ENCODE data around the gene GPANK1.
A peak's percentile ranks its signal among the peaks of the same experiment; 100 is the strongest.

The GPANK1 gene

GRCh38 chr6:31705931-31706330 is 41.1 kb upstream of the GPANK1 start:
- no peaks in the 10 kb centered on the region for H3K9me3 ChIP-seq (ENCODE audit: control insufficient read depth in 1 of 2, low read length in 2 of 2)
- H3K9ac ChIP-seq (ENCODE audit: low read depth in 1 of 2, low read length in 2 of 2), result no peak overlapping the region
- no peak overlapping the region for H3K4me3 ChIP-seq (ENCODE audit: low read depth in 1 of 2, low read length in 2 of 2)
- peaks cover 0 to under 1% of the 10 kb centered on the region in 2 donors for H3K36me3 ChIP-seq (ENCODE audit: control insufficient read depth in 1 of 2, insufficient read depth in 2 of 2, low read length in 2 of 2)
- H3K27ac ChIP-seq (ENCODE audit: low read depth, low read length), result no peak overlapping the region
- no peaks in the 10 kb centered on the region for H3K27me3 ChIP-seq (ENCODE audit: control insufficient read depth in 1 of 2, insufficient read depth in 2 of 2, low read length in 2 of 2)
- H3K4me1 ChIP-seq (ENCODE audit: control insufficient read depth in 1 of 2, insufficient read depth in 2 of 2, low read length in 2 of 2), result peaks cover 13 to 16% of the 10 kb centered on the region in 2 donors

GRCh38 chr6:31702819-31703716 is 38.3 kb upstream of the GPANK1 start, which contains the start of gene ABHD16A:
Gene ABHD16A, minus strand, starts transcription at chr6:31703324. Its CDS starts 43 bp downstream, at chr6:31703281.
- peaks cover 0 to 13% of the 10 kb centered on the region in 2 donors for H3K36me3 ChIP-seq (ENCODE audit: control insufficient read depth in 1 of 2, insufficient read depth in 2 of 2, low read length in 2 of 2)
- H3K4me1 ChIP-seq (ENCODE audit: control insufficient read depth in 1 of 2, insufficient read depth in 2 of 2, low read length in 2 of 2), result peaks cover 15% of the 10 kb centered on the region in 2 donors
- peak within 1 kb of the TSS; percentile 89 to 97 for H3K9ac ChIP-seq (ENCODE audit: low read depth in 1 of 2, low read length in 2 of 2)
- no peaks in the 10 kb centered on the region for H3K27me3 ChIP-seq (ENCODE audit: control insufficient read depth in 1 of 2, insufficient read depth in 2 of 2, low read length in 2 of 2)
- peak within 1 kb of the TSS; percentile 98 for H3K27ac ChIP-seq (ENCODE audit: low read depth, low read length)
- H3K9me3 ChIP-seq (ENCODE audit: control insufficient read depth in 1 of 2, low read length in 2 of 2), result no peaks in the 10 kb centered on the region
- peak within 1 kb of the TSS; percentile 84 to 89 for H3K4me3 ChIP-seq (ENCODE audit: low read depth in 1 of 2, low read length in 2 of 2)

GRCh38 chr6:31702405-31702818 is 37.6 kb upstream of the GPANK1 start:
- Histone ChIP-seq H3K27me3 (ENCODE audit: control insufficient read depth in 1 of 2, insufficient read depth in 2 of 2, low read length in 2 of 2) (no peaks in the 10 kb centered on the region), H3K27ac (ENCODE audit: low read depth, low read length) (peak overlapping the region; percentile 98), H3K9me3 (ENCODE audit: control insufficient read depth in 1 of 2, low read length in 2 of 2) (no peaks in the 10 kb centered on the region), H3K4me1 (ENCODE audit: control insufficient read depth in 1 of 2, insufficient read depth in 2 of 2, low read length in 2 of 2) (peaks cover 15% of the 10 kb centered on the region in 2 donors), H3K4me3 (ENCODE audit: low read depth in 1 of 2, low read length in 2 of 2) (peak overlapping the region; percentile 84 to 89), H3K36me3 (ENCODE audit: control insufficient read depth in 1 of 2, insufficient read depth in 2 of 2, low read length in 2 of 2) (peaks cover 4 to 18% of the 10 kb centered on the region in 2 donors), H3K9ac (ENCODE audit: low read depth in 1 of 2, low read length in 2 of 2) (peak overlapping the region; percentile 89 to 97)

GRCh38 chr6:31701666-31702404 is 37.0 kb upstream of the GPANK1 start:
- peaks cover 15% of the 10 kb centered on the region in 2 donors for H3K4me1 ChIP-seq (ENCODE audit: control insufficient read depth in 1 of 2, insufficient read depth in 2 of 2, low read length in 2 of 2)
- H3K9ac ChIP-seq (ENCODE audit: low read depth in 1 of 2, low read length in 2 of 2), result peak overlapping the region; percentile 89 to 97
- peaks cover 5 to 24% of the 10 kb centered on the region in 2 donors for H3K36me3 ChIP-seq (ENCODE audit: control insufficient read depth in 1 of 2, insufficient read depth in 2 of 2, low read length in 2 of 2)
- no peaks in the 10 kb centered on the region for H3K27me3 ChIP-seq (ENCODE audit: control insufficient read depth in 1 of 2, insufficient read depth in 2 of 2, low read length in 2 of 2)
- no peaks in the 10 kb centered on the region for H3K9me3 ChIP-seq (ENCODE audit: control insufficient read depth in 1 of 2, low read length in 2 of 2)
- peak overlapping the region; percentile 84 to 89 for H3K4me3 ChIP-seq (ENCODE audit: low read depth in 1 of 2, low read length in 2 of 2)
- H3K27ac ChIP-seq (ENCODE audit: low read depth, low read length), result no peak overlapping the region

GRCh38 chr6:31700740-31701401 is 36.1 kb upstream of the GPANK1 start:
- peak overlapping the region in 1 of 2 donors; percentile 15 for H3K9ac ChIP-seq (ENCODE audit: low read depth in 1 of 2, low read length in 2 of 2)
- H3K4me1 ChIP-seq (ENCODE audit: control insufficient read depth in 1 of 2, insufficient read depth in 2 of 2, low read length in 2 of 2), result peaks cover 15% of the 10 kb centered on the region in 2 donors
- H3K36me3 ChIP-seq (ENCODE audit: control insufficient read depth in 1 of 2, insufficient read depth in 2 of 2, low read length in 2 of 2), result peaks cover 9 to 33% of the 10 kb centered on the region in 2 donors
- no peak overlapping the region for H3K27ac ChIP-seq (ENCODE audit: low read depth, low read length)
- H3K9me3 ChIP-seq (ENCODE audit: control insufficient read depth in 1 of 2, low read length in 2 of 2), result no peaks in the 10 kb centered on the region
- peak overlapping the region in 1 of 2 donors; percentile 84 for H3K4me3 ChIP-seq (ENCODE audit: low read depth in 1 of 2, low read length in 2 of 2)
- H3K27me3 ChIP-seq (ENCODE audit: control insufficient read depth in 1 of 2, insufficient read depth in 2 of 2, low read length in 2 of 2), result no peaks in the 10 kb centered on the region

- Histone ChIP-seq H3K4me1 (ENCODE audit: control insufficient read depth in 1 of 2, insufficient read depth in 2 of 2, low read length in 2 of 2) (peaks cover 15% of the 10 kb centered on the region in 2 donors), H3K27ac (ENCODE audit: low read depth, low read length) (no peak overlapping the region), H3K4me3 (ENCODE audit: low read depth in 1 of 2, low read length in 2 of 2) (no peak overlapping the region), H3K36me3 (ENCODE audit: control insufficient read depth in 1 of 2, insufficient read depth in 2 of 2, low read length in 2 of 2) (peaks cover 28 to 62% of the 10 kb centered on the region in 2 donors), H3K9me3 (ENCODE audit: control insufficient read depth in 1 of 2, low read length in 2 of 2) (no peaks in the 10 kb centered on the region), H3K9ac (ENCODE audit: low read depth in 1 of 2, low read length in 2 of 2) (no peak overlapping the region), H3K27me3 (ENCODE audit: control insufficient read depth in 1 of 2, insufficient read depth in 2 of 2, low read length in 2 of 2) (no peaks in the 10 kb centered on the region)
Observed at GRCh38 chr6:31697555-31697954, 32.8 kb upstream of the GPANK1 start.

- Histone ChIP-seq H3K4me3 (ENCODE audit: low read depth in 1 of 2, low read length in 2 of 2) (no peak overlapping the region), H3K27ac (ENCODE audit: low read depth, low read length) (no peak overlapping the region), H3K9me3 (ENCODE audit: control insufficient read depth in 1 of 2, low read length in 2 of 2) (no peaks in the 10 kb centered on the region), H3K4me1 (ENCODE audit: control insufficient read depth in 1 of 2, insufficient read depth in 2 of 2, low read length in 2 of 2) (peaks cover 16 to 19% of the 10 kb centered on the region in 2 donors), H3K9ac (ENCODE audit: low read depth in 1 of 2, low read length in 2 of 2) (no peak overlapping the region), H3K36me3 (ENCODE audit: control insufficient read depth in 1 of 2, insufficient read depth in 2 of 2, low read length in 2 of 2) (peaks cover 55 to 79% of the 10 kb centered on the region in 2 donors), H3K27me3 (ENCODE audit: control insufficient read depth in 1 of 2, insufficient read depth in 2 of 2, low read length in 2 of 2) (no peaks in the 10 kb centered on the region)
Observed at GRCh38 chr6:31693535-31693934, 28.7 kb upstream of the GPANK1 start.

GRCh38 chr6:31692886-31693285 is 28.1 kb upstream of the GPANK1 start:
- H3K4me3 ChIP-seq (ENCODE audit: low read depth in 1 of 2, low read length in 2 of 2), result no peak overlapping the region
- H3K9me3 ChIP-seq (ENCODE audit: control insufficient read depth in 1 of 2, low read length in 2 of 2), result no peaks in the 10 kb centered on the region
- peaks cover 60 to 86% of the 10 kb centered on the region in 2 donors for H3K36me3 ChIP-seq (ENCODE audit: control insufficient read depth in 1 of 2, insufficient read depth in 2 of 2, low read length in 2 of 2)
- no peak overlapping the region for H3K27ac ChIP-seq (ENCODE audit: low read depth, low read length)
- H3K4me1 ChIP-seq (ENCODE audit: control insufficient read depth in 1 of 2, insufficient read depth in 2 of 2, low read length in 2 of 2), result peaks cover 16 to 19% of the 10 kb centered on the region in 2 donors
- H3K27me3 ChIP-seq (ENCODE audit: control insufficient read depth in 1 of 2, insufficient read depth in 2 of 2, low read length in 2 of 2), result no peaks in the 10 kb centered on the region
- H3K9ac ChIP-seq (ENCODE audit: low read depth in 1 of 2, low read length in 2 of 2), result no peak overlapping the region

GRCh38 chr6:31692353-31692752 is 27.6 kb upstream of the GPANK1 start:
- H3K36me3 ChIP-seq (ENCODE audit: control insufficient read depth in 1 of 2, insufficient read depth in 2 of 2, low read length in 2 of 2), result peaks cover 60 to 86% of the 10 kb centered on the region in 2 donors
- no peak overlapping the region for H3K9ac ChIP-seq (ENCODE audit: low read depth in 1 of 2, low read length in 2 of 2)
- no peaks in the 10 kb centered on the region for H3K27me3 ChIP-seq (ENCODE audit: control insufficient read depth in 1 of 2, insufficient read depth in 2 of 2, low read length in 2 of 2)
- no peaks in the 10 kb centered on the region for H3K9me3 ChIP-seq (ENCODE audit: control insufficient read depth in 1 of 2, low read length in 2 of 2)
- no peak overlapping the region for H3K27ac ChIP-seq (ENCODE audit: low read depth, low read length)
- peaks cover 16 to 19% of the 10 kb centered on the region in 2 donors for H3K4me1 ChIP-seq (ENCODE audit: control insufficient read depth in 1 of 2, insufficient read depth in 2 of 2, low read length in 2 of 2)
- H3K4me3 ChIP-seq (ENCODE audit: low read depth in 1 of 2, low read length in 2 of 2), result no peak overlapping the region
